ENCODE measurements around the gene BAAT. TPM values are rescaled to one million over a fixed set of nuclear protein-coding genes. Genes with fewer than 3 reads are reported as not detected.

The BAAT gene
- polyA plus RNA-seq, 12 donors = 0.36 to 2.3 (median 0.76) TPM; not detected in 2

DNA sequence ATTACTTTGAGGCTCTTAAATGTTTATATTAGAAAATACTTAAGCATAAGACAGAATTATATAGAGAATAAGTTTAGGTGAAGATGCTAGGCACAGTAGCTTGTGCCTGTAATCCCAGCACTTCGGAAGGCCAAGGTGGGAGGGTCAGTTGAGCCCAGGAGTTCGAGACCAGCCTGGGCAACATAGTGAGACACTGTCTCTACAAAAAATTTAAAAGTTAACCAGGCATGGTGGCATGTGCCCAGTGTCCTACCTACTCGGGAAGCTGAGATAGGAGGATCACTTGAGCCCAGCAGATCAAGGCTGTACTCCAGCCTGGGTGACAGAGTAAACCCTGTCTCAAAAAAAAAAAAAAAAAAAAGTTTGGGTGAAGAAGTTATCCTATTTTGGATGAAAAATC is 61.7 kb downstream of the BAAT start:
- DNase-seq = no peak

DNA sequence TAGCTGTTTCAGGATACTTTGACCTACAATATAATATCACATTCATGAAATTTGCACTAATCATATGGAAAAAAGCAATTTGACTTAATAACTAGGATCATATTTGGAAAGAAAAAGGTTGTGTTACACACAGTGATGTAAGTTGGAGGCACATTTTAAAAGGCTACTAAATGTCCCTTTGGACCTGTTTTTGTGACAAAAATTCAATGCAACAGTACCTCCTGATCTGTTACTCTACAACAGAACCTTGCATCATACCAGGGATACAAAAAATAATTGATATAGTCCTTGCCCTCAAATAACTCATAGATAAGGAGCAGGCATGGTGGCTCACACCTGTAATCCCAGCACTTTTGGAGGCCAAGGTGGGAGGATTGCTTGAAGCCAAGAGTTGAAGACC is 67.1 kb downstream of the BAAT start:
- no peak for DNase-seq

- DNase-seq = no peak
Measured at GRCh38 chr9:101315112-101315450, 69.7 kb downstream of the BAAT start.

DNA sequence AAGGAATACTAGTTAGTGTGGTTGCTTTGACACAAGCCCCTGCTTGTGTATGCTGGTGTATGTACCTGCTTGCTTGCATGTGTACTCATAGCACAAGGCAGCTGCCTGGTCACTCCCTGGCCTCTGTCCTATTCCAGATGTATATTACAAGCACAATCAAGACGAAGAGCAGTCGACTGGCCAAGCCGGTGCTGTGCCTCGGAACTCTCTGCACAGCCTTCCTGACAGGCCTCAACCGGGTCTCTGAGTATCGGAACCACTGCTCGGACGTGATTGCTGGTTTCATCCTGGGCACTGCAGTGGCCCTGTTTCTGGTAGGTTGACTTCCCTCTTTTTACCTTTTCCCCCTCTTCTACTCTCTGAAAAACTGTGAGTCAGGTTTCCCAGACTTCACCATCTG is 72.1 kb downstream of the BAAT start:
- no peak for DNase-seq

GRCh38 chr9:101311758-101312420 is 72.9 kb downstream of the BAAT start:
- DNase-seq = peak; percentile 75

- no peak for DNase-seq
Measured at GRCh38 chr9:101311191-101311590, 73.6 kb downstream of the BAAT start.

Other genes with a start within 250 kb of the BAAT start
- gene MRPL50, start 13.6 kb upstream of the BAAT start, polyA plus RNA-seq (ENCODE audit: insufficient read length in 12 of 12) = 10 to 100 TPM in 11 of 12 donors, not detected in 1; 12.8 to 20.6 (median 17.1) TPM
- 10 to 100 TPM in 11 of 12 donors, not detected in 1; 16.5 to 25.1 (median 21.7) TPM for gene ZNF189, start 13.8 kb upstream of the BAAT start, polyA plus RNA-seq (ENCODE audit: insufficient read length in 12 of 12)
- 10 to 100 TPM in 1 of 12 donors, 1 to 10 TPM in 4, under 1 TPM in 6, not detected in 1; 0.24 to 16.2 (median 0.79) TPM for gene ALDOB, start 50.8 kb upstream of the BAAT start, polyA plus RNA-seq (ENCODE audit: insufficient read length in 12 of 12)
- gene RNF20, start 148.8 kb upstream of the BAAT start, polyA plus RNA-seq (ENCODE audit: insufficient read length in 12 of 12) = 10 to 100 TPM in 11 of 12 donors, not detected in 1; 33.7 to 48.2 (median 40.4) TPM
- gene PPP3R2, start 210.0 kb upstream of the BAAT start, polyA plus RNA-seq (ENCODE audit: insufficient read length in 12 of 12) = not detected